Measurements from ENCODE around the gene NLRP14.

NLRP14 gene

GRCh38 chr11:7057641-7058040 is 37.4 kb downstream of the NLRP14 start:
- no peak for DNase-seq (ENCODE audit: low read depth in 3 of 3)

GRCh38 chr11:7060868-7061267 is 40.6 kb downstream of the NLRP14 start:
- DNase-seq (ENCODE audit: low read depth in 3 of 3) = no peak

- no peak for DNase-seq (ENCODE audit: low read depth in 3 of 3)
Measured at GRCh38 chr11:7062534-7062933, 42.3 kb downstream of the NLRP14 start.

- DNase-seq (ENCODE audit: low read depth in 3 of 3) = no peak
Measured at GRCh38 chr11:7072401-7073028, 52.2 kb downstream of the NLRP14 start.

GRCh38 chr11:7077101-7077500 is 56.8 kb downstream of the NLRP14 start:
- no peak for DNase-seq (ENCODE audit: low read depth in 3 of 3)

- DNase-seq (ENCODE audit: low read depth in 3 of 3) = no peak
Measured at GRCh38 chr11:7079545-7080135, 59.4 kb downstream of the NLRP14 start.

DNA sequence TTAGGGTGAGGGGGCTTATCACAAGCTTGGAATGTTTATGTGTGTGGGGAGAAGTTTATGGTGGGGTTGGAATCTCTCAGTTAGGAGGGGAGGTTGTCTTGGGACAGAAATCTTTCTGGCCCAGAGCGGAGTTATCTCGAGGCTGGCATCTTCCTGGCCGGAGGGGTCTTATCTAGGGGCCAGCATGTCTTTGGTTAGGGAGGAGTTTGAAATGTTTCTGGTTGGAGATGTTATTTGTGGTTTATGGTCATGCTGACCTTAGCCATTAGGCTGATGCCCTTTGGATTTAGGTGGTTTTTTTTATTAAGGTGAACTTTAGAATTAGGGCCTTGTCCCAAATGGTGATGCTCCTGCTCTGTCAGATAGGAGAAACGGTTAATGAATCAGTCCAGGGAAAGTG is 60.6 kb downstream of the NLRP14 start:
- DNase-seq (ENCODE audit: low read depth in 3 of 3) = no peak

DNA sequence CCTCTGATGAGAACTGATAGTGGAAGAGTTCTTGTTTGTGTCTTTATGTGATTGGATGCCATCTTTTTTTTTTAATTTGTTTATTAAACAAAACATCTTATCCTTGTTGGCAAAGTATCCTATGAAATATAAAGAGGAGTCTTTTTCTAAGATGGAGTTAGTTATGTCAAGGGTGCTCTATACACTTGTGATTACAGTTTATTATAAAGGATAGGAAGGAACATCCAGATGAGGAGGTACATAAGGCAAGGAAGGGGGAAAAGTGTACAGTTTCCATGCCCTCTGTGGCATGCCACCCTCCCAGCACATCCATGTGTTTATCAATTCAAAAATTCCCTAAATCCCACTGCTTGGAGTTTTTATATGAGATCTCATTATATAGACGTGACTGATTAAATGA is 61.2 kb downstream of the NLRP14 start:
- no peak for DNase-seq (ENCODE audit: low read depth in 3 of 3)

DNA sequence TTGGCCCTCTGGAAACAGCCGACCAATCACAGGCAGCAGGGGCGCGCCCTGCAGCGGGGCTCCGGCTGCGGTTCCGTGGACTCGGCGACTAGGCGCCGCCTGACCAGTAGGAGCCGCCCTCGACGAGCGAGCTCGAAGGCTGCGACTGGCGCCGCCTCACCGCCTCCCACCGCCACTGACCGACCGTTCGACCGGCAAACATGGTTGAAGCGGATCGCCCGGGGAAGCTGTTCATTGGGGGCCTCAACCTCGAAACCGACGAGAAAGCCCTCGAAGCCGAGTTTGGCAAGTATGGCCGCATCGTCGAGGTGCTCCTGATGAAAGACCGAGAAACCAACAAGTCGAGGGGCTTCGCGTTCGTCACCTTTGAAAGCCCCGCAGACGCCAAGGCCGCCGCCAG is 68.6 kb downstream of the NLRP14 start, which contains the start of gene RBMXL2:
RBMXL2 (plus strand) TSS at position 78 of the 400 bp plus-strand sequence; CDS start at position 201, 123 bp downstream.
- no peak for DNase-seq (ENCODE audit: low read depth in 3 of 3)

DNA sequence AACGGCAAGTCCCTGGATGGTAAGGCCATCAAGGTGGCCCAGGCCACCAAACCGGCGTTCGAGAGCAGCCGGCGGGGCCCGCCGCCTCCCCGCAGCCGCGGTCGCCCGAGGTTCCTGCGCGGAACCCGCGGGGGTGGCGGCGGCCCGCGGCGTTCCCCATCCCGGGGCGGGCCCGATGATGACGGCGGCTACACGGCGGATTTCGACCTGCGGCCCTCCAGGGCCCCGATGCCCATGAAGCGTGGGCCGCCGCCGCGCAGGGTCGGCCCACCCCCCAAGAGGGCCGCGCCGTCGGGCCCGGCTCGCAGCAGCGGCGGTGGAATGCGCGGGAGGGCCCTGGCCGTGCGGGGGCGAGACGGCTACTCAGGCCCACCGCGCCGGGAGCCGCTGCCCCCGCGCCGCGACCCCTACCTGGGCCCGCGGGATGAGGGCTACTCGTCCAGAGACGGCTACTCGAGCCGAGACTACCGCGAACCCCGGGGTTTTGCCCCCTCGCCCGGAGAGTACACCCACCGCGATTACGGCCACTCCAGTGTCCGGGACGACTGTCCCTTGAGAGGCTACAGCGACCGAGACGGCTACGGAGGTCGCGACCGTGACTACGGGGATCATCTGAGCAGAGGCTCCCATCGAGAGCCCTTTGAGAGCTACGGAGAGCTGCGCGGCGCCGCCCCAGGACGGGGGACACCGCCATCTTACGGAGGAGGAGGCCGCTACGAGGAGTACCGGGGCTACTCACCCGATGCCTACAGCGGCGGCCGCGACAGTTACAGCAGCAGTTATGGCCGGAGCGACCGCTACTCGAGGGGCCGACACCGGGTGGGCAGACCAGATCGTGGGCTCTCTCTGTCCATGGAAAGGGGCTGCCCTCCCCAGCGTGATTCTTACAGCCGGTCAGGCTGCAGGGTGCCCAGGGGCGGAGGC is 69.3 kb downstream of the NLRP14 start:
- no peak for DNase-seq (ENCODE audit: low read depth in 3 of 3)

- no peak for DNase-seq (ENCODE audit: low read depth in 3 of 3)
Measured at GRCh38 chr11:7098235-7098832, 78.1 kb downstream of the NLRP14 start.

DNA sequence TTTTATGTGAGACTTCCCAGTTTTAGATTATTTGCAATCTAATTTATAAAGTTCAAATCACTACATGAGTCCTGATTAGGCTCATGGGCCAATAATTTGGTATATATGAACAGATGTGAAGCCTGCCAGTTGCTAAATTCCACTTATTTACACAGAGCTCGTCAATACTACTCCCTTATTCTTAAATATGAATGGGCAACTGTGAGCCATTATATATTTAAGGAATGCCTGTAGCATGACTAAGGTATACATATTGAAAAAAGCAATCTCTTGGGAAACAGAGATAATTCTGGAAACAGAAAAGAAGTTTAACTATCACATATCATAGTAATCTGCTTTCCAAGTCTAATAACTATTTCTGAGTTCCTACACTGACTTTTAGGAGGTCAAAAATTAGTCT is 95.5 kb downstream of the NLRP14 start:
- DNase-seq (ENCODE audit: low read depth in 3 of 3) = no peak

DNA sequence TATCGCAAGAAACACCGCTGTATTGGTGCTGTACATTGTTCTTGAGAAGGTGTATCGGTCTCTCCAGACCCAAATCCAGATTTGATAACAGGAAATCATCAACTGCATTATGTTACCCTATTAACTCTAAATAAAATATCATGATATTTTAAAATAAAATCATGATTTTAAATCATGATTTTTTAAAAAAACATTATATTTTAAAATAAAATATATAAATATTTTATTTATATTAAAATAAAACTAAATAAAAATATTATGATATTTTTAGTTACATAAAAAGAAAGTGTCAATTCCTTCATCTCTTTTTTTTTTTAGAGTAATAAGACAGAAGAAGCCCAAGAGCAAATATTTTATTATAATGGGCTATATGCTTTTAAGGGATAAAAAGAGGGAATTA is 96.1 kb downstream of the NLRP14 start:
- no peak for DNase-seq (ENCODE audit: low read depth in 3 of 3)

All from stimulated activated CD4-positive, alpha-beta T cell treated with anti-CD3 and anti-CD28 coated beads, TNF-alpha, amount 100 ng/mL, for 24 hours (primary cell).